BLaER1 treated with 17β-estradiol and CSF1 and Interleukin-3, amounts not matched to agents 10 nM and 100 nM (cell line): ENCODE measurements around the gene SNX19.

ENCODE experiments used
- H3K27ac ChIP-seq, 11 experiments: shearing (Covaris generic); formaldehyde crosslinking; 2 replicates each; pipeline ENCODE4 v1.8.1; 2022
- H3K27me3 ChIP-seq, 11 experiments: shearing (Covaris generic); formaldehyde crosslinking; 2 replicates each; pipeline ENCODE4 v1.8.1; 2022
- H3K36me3 ChIP-seq, 11 experiments: shearing (Covaris generic); formaldehyde crosslinking; 2 replicates each; pipeline ENCODE4 v1.8.1; 2022
- H3K4me1 ChIP-seq, 10 experiments: shearing (Covaris generic); formaldehyde crosslinking; 2 replicates each; pipeline ENCODE4 v1.8.1; 2022
- H3K4me2 ChIP-seq, 11 experiments: shearing (Covaris generic); formaldehyde crosslinking; 2 replicates each; pipeline ENCODE4 v1.8.1; 2022
- H3K4me3 ChIP-seq, 10 experiments: shearing (Covaris generic); formaldehyde crosslinking; 2 replicates each; pipeline ENCODE4 v1.8.1; 2022
- H3K9ac ChIP-seq, 11 experiments: shearing (Covaris generic); formaldehyde crosslinking; 2 replicates each; pipeline ENCODE4 v1.8.1; 2022
- H3K9me3 ChIP-seq, 11 experiments: shearing (Covaris generic); formaldehyde crosslinking; replicated peaks in 1 of 11; 2 replicates each; pipeline ENCODE4 v1.8.1; 2022
- H4K20me1 ChIP-seq, 11 experiments: shearing (Covaris generic); formaldehyde crosslinking; 2 replicates each; pipeline ENCODE4 v1.8.1; 2022
- Cebpa-rat ChIP-seq, 11 experiments: shearing (Covaris generic); IDR thresholded peaks; 2 replicates each; pipeline ENCODE4 v1.8.1; 2022

Gene SNX19

DNA sequence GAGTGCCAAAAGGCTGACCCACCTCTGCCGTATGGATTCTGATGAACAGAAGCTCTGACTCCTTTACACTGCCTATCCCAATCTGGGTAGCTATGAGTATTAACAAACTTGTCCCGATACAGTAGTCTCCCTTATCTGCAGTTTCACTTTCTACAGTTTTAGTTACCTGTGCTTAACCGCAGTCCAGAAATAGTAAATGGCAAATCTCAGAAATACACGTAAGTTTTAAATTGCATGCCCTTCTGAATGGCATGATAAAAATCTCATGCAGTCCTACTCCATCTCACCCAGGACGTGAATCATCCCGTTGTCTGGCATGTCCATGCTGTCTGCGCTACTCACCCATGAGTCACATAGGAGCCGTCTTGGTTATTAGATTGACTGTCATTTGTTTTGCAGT is 68.8 kb downstream of the SNX19 start:
- H3K4me3 ChIP-seq: no peak overlapping the region
- H4K20me1 ChIP-seq: no peaks in the 10 kb centered on the region
- no peak overlapping the region for H3K4me2 ChIP-seq
- no peaks in the 10 kb centered on the region for H3K27me3 ChIP-seq
- no peak overlapping the region for H3K9ac ChIP-seq
- no peaks in the 10 kb centered on the region for H3K36me3 ChIP-seq
- TF ChIP-seq Cebpa-rat (IDR thresholded peaks at IDR 0.05): no peak
- no peaks in the 10 kb centered on the region for H3K4me1 ChIP-seq
- no peak overlapping the region for H3K27ac ChIP-seq
- H3K9me3 ChIP-seq: peaks cover 0 to 9% (median 0%) of the 10 kb centered on the region in 11 experiments; a peak in 2 of 22 replicates

GRCh38 chr11:130846606-130847005 is 69.7 kb downstream of the SNX19 start:
- Histone ChIP-seq H3K4me3 (no peak overlapping the region), H3K27ac (no peak overlapping the region), H3K4me2 (no peak overlapping the region), H4K20me1 (no peaks in the 10 kb centered on the region), H3K27me3 (no peaks in the 10 kb centered on the region), H3K4me1 (no peaks in the 10 kb centered on the region), H3K9me3 (peaks cover 0 to 9% (median 0%) of the 10 kb centered on the region in 11 experiments; a peak in 2 of 22 replicates), H3K9ac (no peak overlapping the region), H3K36me3 (no peaks in the 10 kb centered on the region)
- TF ChIP-seq Cebpa-rat (IDR thresholded peaks at IDR 0.05): no peak

DNA sequence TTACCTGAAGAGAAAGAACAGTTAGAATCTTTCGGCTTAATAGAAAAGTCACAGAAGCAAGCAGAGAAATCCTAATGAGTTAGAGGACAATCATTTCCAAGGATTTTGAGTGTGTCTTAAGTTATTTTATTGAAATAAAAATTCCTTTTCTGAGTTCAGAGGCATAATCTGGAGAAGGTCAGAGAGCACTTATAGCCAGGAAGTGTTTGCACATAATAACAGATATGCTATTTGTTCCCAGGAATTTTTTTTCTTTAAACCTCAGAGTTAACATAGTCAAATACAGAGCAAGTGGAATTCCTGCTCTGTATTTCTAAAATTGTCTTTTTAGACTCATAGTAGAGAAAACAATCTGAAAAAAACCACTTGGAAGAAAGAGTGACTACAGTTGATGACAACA is 74.3 kb downstream of the SNX19 start:
- Histone ChIP-seq H3K4me1 (no peaks in the 10 kb centered on the region), H4K20me1 (no peaks in the 10 kb centered on the region), H3K9me3 (peaks cover 6 to 14% (median 12%) of the 10 kb centered on the region in 11 experiments; a peak in 17 of 22 replicates), H3K27me3 (no peaks in the 10 kb centered on the region), H3K4me2 (no peak overlapping the region), H3K4me3 (no peak overlapping the region), H3K9ac (no peak overlapping the region), H3K27ac (no peak overlapping the region), H3K36me3 (no peaks in the 10 kb centered on the region)
- TF ChIP-seq Cebpa-rat (IDR thresholded peaks at IDR 0.05): no peak

DNA sequence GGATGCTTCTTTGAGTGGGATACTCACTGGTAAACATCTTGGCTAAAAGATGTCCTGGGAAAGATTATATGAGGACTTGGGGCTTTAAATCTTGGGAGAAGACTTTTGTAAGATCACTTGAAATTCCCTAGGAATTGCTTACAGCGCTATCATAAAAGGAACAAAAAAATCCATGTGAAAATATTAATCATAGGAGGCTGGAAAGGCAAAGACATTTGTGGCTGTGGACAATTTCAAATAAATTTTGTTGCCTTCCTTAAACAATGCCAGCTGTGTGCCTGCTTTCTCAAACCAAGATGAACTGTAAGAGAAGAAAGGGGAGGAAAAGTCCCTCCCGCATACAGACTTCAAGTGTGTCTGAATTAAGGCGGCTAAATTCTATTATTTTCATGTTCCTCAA is 75.6 kb downstream of the SNX19 start:
- Histone ChIP-seq H3K27ac (no peak overlapping the region), H3K9me3 (peaks cover 7 to 17% (median 14%) of the 10 kb centered on the region in 11 experiments; a peak in 17 of 22 replicates), H4K20me1 (no peaks in the 10 kb centered on the region), H3K27me3 (no peaks in the 10 kb centered on the region), H3K4me2 (no peak overlapping the region), H3K9ac (no peak overlapping the region), H3K4me3 (no peak overlapping the region), H3K36me3 (no peaks in the 10 kb centered on the region), H3K4me1 (no peaks in the 10 kb centered on the region)
- TF ChIP-seq Cebpa-rat (IDR thresholded peaks at IDR 0.05): no peak

DNA sequence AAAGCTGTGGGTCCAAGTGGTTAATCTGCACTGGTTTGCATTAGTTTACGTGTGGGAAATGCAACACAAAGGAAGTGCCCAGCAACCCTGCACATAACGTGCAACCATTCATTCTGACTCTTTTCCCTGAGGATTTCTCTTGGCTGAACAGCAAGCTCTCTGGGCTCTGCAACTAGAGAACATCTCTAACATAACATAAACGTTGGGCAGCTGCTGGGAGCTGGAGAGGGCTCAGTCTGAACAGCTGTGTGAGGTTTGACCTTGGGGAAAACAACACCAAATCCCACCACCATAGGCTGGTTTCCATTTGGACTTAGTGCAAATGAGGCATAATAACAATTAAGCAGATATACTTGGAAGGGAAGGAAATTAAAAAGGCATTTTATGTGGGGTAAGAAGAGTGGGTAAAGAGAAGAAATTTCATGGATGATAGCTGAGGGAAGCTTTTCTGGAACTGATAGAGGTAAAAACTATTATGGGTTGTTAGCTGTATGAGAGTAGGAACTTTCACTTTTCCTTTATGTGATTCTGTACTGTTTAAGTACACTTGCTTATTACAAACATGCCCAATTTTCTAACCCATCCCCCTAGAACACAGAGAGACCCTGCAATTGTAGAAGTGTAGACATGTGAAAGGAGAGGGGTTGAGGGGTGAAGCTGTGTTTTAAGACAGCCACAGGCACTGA is 76.2 kb downstream of the SNX19 start:
- no peak overlapping the region for H3K4me2 ChIP-seq
- no peak overlapping the region for H3K27ac ChIP-seq
- H3K9ac ChIP-seq: no peak overlapping the region
- H3K27me3 ChIP-seq: no peaks in the 10 kb centered on the region
- H3K4me3 ChIP-seq: no peak overlapping the region
- no peaks in the 10 kb centered on the region for H3K4me1 ChIP-seq
- H4K20me1 ChIP-seq: no peaks in the 10 kb centered on the region
- H3K36me3 ChIP-seq: no peaks in the 10 kb centered on the region
- peaks cover 7 to 17% (median 14%) of the 10 kb centered on the region in 11 experiments; a peak in 17 of 22 replicates for H3K9me3 ChIP-seq
- TF ChIP-seq Cebpa-rat (IDR thresholded peaks at IDR 0.05): no peak

DNA sequence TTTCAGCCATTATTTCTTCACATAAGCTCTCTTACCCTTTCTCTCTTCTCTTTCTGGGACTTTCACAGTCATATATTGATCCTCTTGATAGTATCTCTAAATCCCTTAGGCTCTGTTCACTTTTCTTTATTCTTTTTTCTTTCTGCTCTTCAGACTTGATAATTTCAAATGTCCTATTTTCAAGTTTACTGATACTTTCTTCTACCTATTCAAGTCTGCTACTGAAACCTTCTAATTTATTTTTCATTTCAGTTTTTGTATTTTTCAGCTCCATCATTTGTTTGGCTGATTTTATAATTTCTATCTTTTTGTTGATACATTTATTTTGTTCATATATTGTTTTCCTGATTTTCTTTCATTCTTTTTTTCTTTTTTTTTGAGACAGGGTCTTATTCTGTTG is 79.1 kb downstream of the SNX19 start:
- H4K20me1 ChIP-seq: no peaks in the 10 kb centered on the region
- H3K9me3 ChIP-seq: peaks cover 7 to 17% (median 14%) of the 10 kb centered on the region in 11 experiments; a peak in 17 of 22 replicates
- no peak overlapping the region for H3K4me3 ChIP-seq
- H3K27ac ChIP-seq: no peak overlapping the region
- no peak for TF ChIP-seq Cebpa-rat (IDR thresholded peaks at IDR 0.05)
- no peaks in the 10 kb centered on the region for H3K27me3 ChIP-seq
- no peaks in the 10 kb centered on the region for H3K4me1 ChIP-seq
- no peaks in the 10 kb centered on the region for H3K36me3 ChIP-seq
- no peak overlapping the region for H3K9ac ChIP-seq
- H3K4me2 ChIP-seq: no peak overlapping the region

DNA sequence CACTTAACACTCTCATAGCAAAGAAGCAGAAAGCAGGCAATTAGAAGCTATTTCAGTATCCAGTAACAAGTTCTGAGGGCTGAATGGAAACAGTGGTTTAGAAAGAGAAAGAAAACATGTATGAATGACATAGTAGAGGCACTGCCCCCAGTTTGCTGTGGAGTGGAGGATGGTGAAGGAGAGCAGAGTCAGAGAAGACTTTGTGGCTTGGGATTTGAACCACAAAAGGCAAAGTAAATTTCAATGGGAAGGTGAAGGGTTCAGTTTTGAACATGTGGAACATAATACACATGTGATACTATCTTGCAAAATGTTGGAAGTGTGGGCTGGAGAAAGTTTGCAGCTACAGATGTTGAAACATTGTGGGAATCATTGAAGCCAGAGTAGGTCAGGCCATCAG is 81.4 kb downstream of the SNX19 start:
- H3K9me3 ChIP-seq: peaks cover 7 to 17% (median 14%) of the 10 kb centered on the region in 11 experiments; a peak in 17 of 22 replicates
- H3K9ac ChIP-seq: no peak overlapping the region
- no peak for TF ChIP-seq Cebpa-rat (IDR thresholded peaks at IDR 0.05)
- no peaks in the 10 kb centered on the region for H4K20me1 ChIP-seq
- H3K4me3 ChIP-seq: no peak overlapping the region
- no peak overlapping the region for H3K4me2 ChIP-seq
- H3K27me3 ChIP-seq: no peaks in the 10 kb centered on the region
- no peak overlapping the region for H3K27ac ChIP-seq
- H3K4me1 ChIP-seq: no peaks in the 10 kb centered on the region
- no peaks in the 10 kb centered on the region for H3K36me3 ChIP-seq

- no peaks in the 10 kb centered on the region for H4K20me1 ChIP-seq
- no peak for TF ChIP-seq Cebpa-rat (IDR thresholded peaks at IDR 0.05)
- no peaks in the 10 kb centered on the region for H3K36me3 ChIP-seq
- H3K4me2 ChIP-seq: no peak overlapping the region
- H3K9ac ChIP-seq: no peak overlapping the region
- H3K4me3 ChIP-seq: no peak overlapping the region
- no peaks in the 10 kb centered on the region for H3K27me3 ChIP-seq
- H3K27ac ChIP-seq: no peak overlapping the region
- no peaks in the 10 kb centered on the region for H3K4me1 ChIP-seq
- peaks cover 5 to 13% (median 8%) of the 10 kb centered on the region in 11 experiments; a peak in 17 of 22 replicates for H3K9me3 ChIP-seq
These were observed 83.5 kb downstream of the SNX19 start for GRCh38 chr11:130832566-130833425.

DNA sequence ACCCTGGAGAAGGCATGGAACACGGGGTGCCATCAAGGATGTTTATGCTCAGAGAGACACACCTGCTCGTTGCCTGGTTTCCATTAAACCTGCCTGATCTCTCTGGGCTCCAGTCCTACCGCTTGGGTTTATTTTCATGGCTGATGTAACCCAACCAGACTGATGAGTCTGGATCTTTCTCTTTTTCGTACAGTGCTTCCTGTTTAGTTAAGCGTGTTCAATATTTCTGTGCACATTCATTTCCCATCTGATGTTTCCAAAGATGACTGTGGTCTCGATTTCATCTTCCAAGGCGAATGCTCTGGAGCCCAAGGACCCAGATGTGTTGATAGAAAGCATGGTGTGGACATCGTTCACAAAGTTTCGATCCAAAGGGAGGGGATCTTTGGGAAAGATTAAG is 84.3 kb downstream of the SNX19 start:
- H3K27ac ChIP-seq: no peak overlapping the region
- no peaks in the 10 kb centered on the region for H3K4me1 ChIP-seq

More for the DNA sequence above, 84.3 kb downstream of the SNX19 start:
- no peaks in the 10 kb centered on the region for H4K20me1 ChIP-seq
- H3K4me2 ChIP-seq: no peak overlapping the region
- H3K9me3 ChIP-seq: peaks cover 0 to 5% (median 2%) of the 10 kb centered on the region in 11 experiments; a peak in 6 of 22 replicates
- no peaks in the 10 kb centered on the region for H3K36me3 ChIP-seq
- no peaks in the 10 kb centered on the region for H3K27me3 ChIP-seq
- H3K4me3 ChIP-seq: no peak overlapping the region
- no peak overlapping the region for H3K9ac ChIP-seq
- no peak for TF ChIP-seq Cebpa-rat (IDR thresholded peaks at IDR 0.05)
